ENCODE data around the gene PLA2G1B. TPM values are rescaled to one million over a fixed set of nuclear protein-coding genes. Genes with fewer than 3 reads are reported as not detected.

The PLA2G1B gene
- total and polyA plus RNA-seq, 4 donors: 6.5 to 193 (median 29.1) TPM

DNA sequence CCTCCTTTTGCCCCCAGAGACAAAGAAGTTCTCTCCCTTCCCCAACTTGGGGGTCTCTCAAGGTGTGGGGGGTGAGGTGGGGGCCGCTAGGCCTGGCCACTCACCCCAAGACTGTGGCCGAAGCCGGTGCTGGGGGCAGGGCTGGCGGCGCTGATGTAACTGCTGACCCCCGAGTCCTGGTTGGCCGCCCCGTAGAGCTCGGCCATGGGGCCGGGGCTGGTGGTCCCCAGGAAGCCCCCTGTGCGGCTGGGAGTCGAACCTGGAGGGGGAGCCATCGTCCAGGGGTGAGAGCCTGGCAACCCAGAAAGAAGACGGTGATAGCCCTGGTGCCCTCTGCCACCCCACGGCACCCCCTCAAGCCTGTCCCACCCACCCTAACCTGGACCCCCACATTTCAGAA is 18.5 kb upstream of the PLA2G1B start:
- Histone ChIP-seq H3K36me3 (ENCODE audit: control insufficient read depth in 4 of 4, insufficient read depth in 4 of 4, low read length in 4 of 4) (peaks cover 0 to 10% (median 4%) of the 10 kb centered on the region in 4 donors), H3K27me3 (ENCODE audit: control insufficient read depth in 3 of 3, insufficient read depth in 3 of 3, low read length in 2 of 3) (no peaks in the 10 kb centered on the region), H3K4me3 (no peak overlapping the region), H3K4me1 (ENCODE audit: control insufficient read depth in 5 of 5, insufficient read depth in 5 of 5, low read length in 5 of 5) (peaks cover 0 to 2% (median 0%) of the 10 kb centered on the region in 5 donors), H3K9me3 (ENCODE audit: control insufficient read depth in 4 of 4, insufficient read depth in 3 of 4, low read length in 3 of 4) (peaks cover 0 to 2% (median 0%) of the 10 kb centered on the region in 4 donors), H3K27ac (ENCODE audit: low read depth in 1 of 2, low read length in 1 of 2) (no peak overlapping the region), H3K9ac (ENCODE audit: insufficient read depth in 1 of 2, low read length in 2 of 2) (no peak overlapping the region)
- no peak for ATAC-seq (ENCODE audit: insufficient read depth, low FRiP score)
- 92 to 98% methylated on average over 15 of the region's 15 CpGs for WGBS, 2 donors
- no peak for TF ChIP-seq CTCF (IDR thresholded peaks at IDR 0.05; ENCODE audit: control extremely low read depth, extremely low read depth)
- no peak for DNase-seq

GRCh38 chr12:120343692-120344091 is 16.1 kb upstream of the PLA2G1B start:
- Histone ChIP-seq H3K9me3 (ENCODE audit: control insufficient read depth in 4 of 4, insufficient read depth in 3 of 4, low read length in 3 of 4) (peaks cover 0 to 2% (median 0%) of the 10 kb centered on the region in 4 donors), H3K9ac (ENCODE audit: insufficient read depth in 1 of 2, low read length in 2 of 2) (no peak overlapping the region), H3K27ac (ENCODE audit: low read depth in 1 of 2, low read length in 1 of 2) (no peak overlapping the region), H3K36me3 (ENCODE audit: control insufficient read depth in 4 of 4, insufficient read depth in 4 of 4, low read length in 4 of 4) (peaks cover 0 to 10% (median 4%) of the 10 kb centered on the region in 4 donors), H3K4me3 (no peak overlapping the region), H3K4me1 (ENCODE audit: control insufficient read depth in 5 of 5, insufficient read depth in 5 of 5, low read length in 5 of 5) (peaks cover 0 to 2% (median 0%) of the 10 kb centered on the region in 5 donors), H3K27me3 (ENCODE audit: control insufficient read depth in 3 of 3, insufficient read depth in 3 of 3, low read length in 2 of 3) (no peaks in the 10 kb centered on the region)
- TF ChIP-seq CTCF (IDR thresholded peaks at IDR 0.05; ENCODE audit: control extremely low read depth, extremely low read depth): no peak
- no peak for ATAC-seq (ENCODE audit: insufficient read depth, low FRiP score)
- 87 to 93% methylated on average over 8 of the region's 8 CpGs for WGBS, 2 donors
- no peak for DNase-seq

DNA sequence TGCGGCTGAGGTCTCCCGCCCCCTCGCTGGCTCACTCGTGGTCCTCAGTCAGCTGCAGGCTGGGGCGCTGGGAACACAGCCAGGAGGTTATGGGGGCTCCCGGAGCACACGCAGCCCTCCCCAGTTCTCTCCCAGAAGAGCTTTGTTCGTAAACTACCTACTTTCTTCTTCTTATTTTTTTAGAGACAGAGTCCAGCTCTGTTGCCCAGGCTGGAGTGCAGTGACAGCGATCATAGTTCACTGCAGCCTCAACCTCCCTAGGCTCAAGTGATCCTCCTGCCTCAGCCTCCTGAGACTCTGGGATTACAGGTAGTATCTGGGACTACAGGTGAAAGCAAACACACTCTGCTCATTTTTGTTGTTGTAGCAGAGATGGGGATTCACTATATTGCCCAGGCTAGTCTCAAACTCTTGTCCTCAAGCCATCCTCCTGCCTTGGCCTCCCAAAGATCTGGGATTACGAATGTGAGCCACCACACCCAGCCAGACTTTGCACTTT is 15.5 kb upstream of the PLA2G1B start:
- TF ChIP-seq CTCF (IDR thresholded peaks at IDR 0.05; ENCODE audit: control extremely low read depth, extremely low read depth): no peak
- no peak overlapping the region for H3K9ac ChIP-seq (ENCODE audit: insufficient read depth in 1 of 2, low read length in 2 of 2)
- no peak for ATAC-seq (ENCODE audit: insufficient read depth, low FRiP score)
- peaks cover 0 to 2% (median 0%) of the 10 kb centered on the region in 5 donors for H3K4me1 ChIP-seq (ENCODE audit: control insufficient read depth in 5 of 5, insufficient read depth in 5 of 5, low read length in 5 of 5)
- no peaks in the 10 kb centered on the region for H3K27me3 ChIP-seq (ENCODE audit: control insufficient read depth in 3 of 3, insufficient read depth in 3 of 3, low read length in 2 of 3)
- H3K4me3 ChIP-seq: no peak overlapping the region
- DNase-seq: no peak
- H3K27ac ChIP-seq (ENCODE audit: low read depth in 1 of 2, low read length in 1 of 2): no peak overlapping the region
- 73 to 78% methylated on average over 10 of the region's 10 CpGs for WGBS, 2 donors
- peaks cover 0 to 10% (median 4%) of the 10 kb centered on the region in 4 donors for H3K36me3 ChIP-seq (ENCODE audit: control insufficient read depth in 4 of 4, insufficient read depth in 4 of 4, low read length in 4 of 4)
- H3K9me3 ChIP-seq (ENCODE audit: control insufficient read depth in 4 of 4, insufficient read depth in 3 of 4, low read length in 3 of 4): peaks cover 0 to 2% (median 0%) of the 10 kb centered on the region in 4 donors

Measured in lung (tissue), 12 donors.